Measurements from ENCODE around the gene KIF16B.

GRCh38 chr20:16474363-16474762 lies 98.9 kb downstream of the KIF16B start:
- TF ChIP-seq CTCF (conservative IDR thresholded peaks at IDR 0.05 in 1 of 2, IDR thresholded peaks at IDR 0.05 in 1 of 2; ENCODE audit: extremely low read depth in 1 of 2, insufficient read depth in 1 of 2, low read depth in 1 of 2, low read length in 2 of 2) = no peak
- no peak for TF ChIP-seq EZH2 (IDR thresholded peaks at IDR 0.05; ENCODE audit: borderline replicate concordance, low read length)

Data from mammary epithelial cell (primary cell).